GM21390 (cell line): Measurements from ENCODE around the gene RANBP1.

ENCODE experiments used
- ATAC-seq: cut with Tn5 transposase; IDR thresholded peaks from one replicate; pipeline ENCODE4 v1.9.1; 2021; ENCODE audit not compliant: unreplicated experiment

The RANBP1 gene

GRCh38 chr22:20123366-20124082, 7.6 kb downstream of the RANBP1 start:
- ATAC-seq = no peak

- ATAC-seq = no peak
Measured at GRCh38 chr22:20124083-20124787, 8.3 kb downstream of the RANBP1 start.

GRCh38 chr22:20125201-20126174, 9.6 kb downstream of the RANBP1 start:
- no peak for ATAC-seq

- no peak for ATAC-seq
Measured at GRCh38 chr22:20126284-20127029, 10.6 kb downstream of the RANBP1 start.

- ATAC-seq = no peak
Measured at GRCh38 chr22:20127318-20127868, 11.5 kb downstream of the RANBP1 start.

- no peak for ATAC-seq
Measured at GRCh38 chr22:20127869-20128618, 12.1 kb downstream of the RANBP1 start.

GRCh38 chr22:20128619-20128901, 12.7 kb downstream of the RANBP1 start:
- ATAC-seq = no peak

- ATAC-seq = no peak
Measured at GRCh38 chr22:20128902-20129746, 13.2 kb downstream of the RANBP1 start.

GRCh38 chr22:20129747-20130014, 13.8 kb downstream of the RANBP1 start:
- no peak for ATAC-seq

- no peak for ATAC-seq
Measured at GRCh38 chr22:20130319-20130718, 14.4 kb downstream of the RANBP1 start.

- ATAC-seq = peak; percentile 49
Measured at GRCh38 chr22:20130731-20131596, 15.1 kb downstream of the RANBP1 start.

- ATAC-seq = peak; percentile 41
Measured at GRCh38 chr22:20131597-20131858, 15.6 kb downstream of the RANBP1 start, which contains the start of gene ZDHHC8. TSS of gene ZDHHC8 (plus strand) at chr22:20131804. CDS start at chr22:20131948, 144 bp downstream.

- ATAC-seq = no peak
Measured at GRCh38 chr22:20131859-20132685, 16.2 kb downstream of the RANBP1 start.

- no peak for ATAC-seq
Measured at GRCh38 chr22:20132686-20133246, 16.9 kb downstream of the RANBP1 start.

GRCh38 chr22:20133930-20134549, 18.1 kb downstream of the RANBP1 start:
- ATAC-seq = no peak

GRCh38 chr22:20135265-20135664, 19.4 kb downstream of the RANBP1 start:
- no peak for ATAC-seq
